Neuron (in vitro differentiated cells): ENCODE measurements around the gene KCNK5.

Experiments used
- H2AFZ ChIP-seq: one replicate; pipeline ENCODE4 v1.6.1; 2013; ENCODE audit warnings: low read depth, mild to moderate bottlenecking, inconsistent platforms, low read length, moderate library complexity
- H3K27me3 ChIP-seq: one replicate; pipeline ENCODE4 v1.6.1; 2013; ENCODE audit warnings: low read length; ENCODE audit not compliant: insufficient read depth
- H3K36me3 ChIP-seq: one replicate; pipeline ENCODE4 v1.6.1; 2013; ENCODE audit warnings: low read length; ENCODE audit not compliant: insufficient read depth
- H3K4me1 ChIP-seq: one replicate; pipeline ENCODE4 v1.6.1; 2013; ENCODE audit warnings: low read length; ENCODE audit not compliant: insufficient read depth
- H3K4me3 ChIP-seq: 2 replicates; pipeline ENCODE4 v1.5.1; 2013; ENCODE audit warnings: mild to moderate bottlenecking, low read length, moderate library complexity
- H3K9me3 ChIP-seq: one replicate; pipeline ENCODE4 v1.6.1; 2013; ENCODE audit warnings: low read length

KCNK5 gene

GRCh38 chr6:39230654-39231035, 1.4 kb upstream of the KCNK5 start:
- peaks cover 9% of the 10 kb centered on the region for H3K4me1 ChIP-seq
- no peak overlapping the region for H2AFZ ChIP-seq
- no peaks in the 10 kb centered on the region for H3K36me3 ChIP-seq
- no peak overlapping the region for H3K4me3 ChIP-seq
- H3K9me3 ChIP-seq: peaks cover 2% of the 10 kb centered on the region
- no peaks in the 10 kb centered on the region for H3K27me3 ChIP-seq

GRCh38 chr6:39228111-39228971, 934 bp downstream of the KCNK5 start:
- peaks cover 9% of the 10 kb centered on the region for H3K4me1 ChIP-seq

GRCh38 chr6:39227476-39227875, 1.8 kb downstream of the KCNK5 start:
- Histone ChIP-seq H3K4me3 (no peak overlapping the region), H3K4me1 (peaks cover 9% of the 10 kb centered on the region), H2AFZ (no peak overlapping the region), H3K36me3 (no peaks in the 10 kb centered on the region), H3K27me3 (no peaks in the 10 kb centered on the region), H3K9me3 (peaks cover 2% of the 10 kb centered on the region)

More at GRCh38 chr6:39228111-39228971, 934 bp downstream of the KCNK5 start:
- Histone ChIP-seq H3K27me3 (no peaks in the 10 kb centered on the region), H3K36me3 (no peaks in the 10 kb centered on the region), H3K9me3 (peaks cover 2% of the 10 kb centered on the region), H2AFZ (no peak overlapping the region), H3K4me3 (no peak overlapping the region)

DNA sequence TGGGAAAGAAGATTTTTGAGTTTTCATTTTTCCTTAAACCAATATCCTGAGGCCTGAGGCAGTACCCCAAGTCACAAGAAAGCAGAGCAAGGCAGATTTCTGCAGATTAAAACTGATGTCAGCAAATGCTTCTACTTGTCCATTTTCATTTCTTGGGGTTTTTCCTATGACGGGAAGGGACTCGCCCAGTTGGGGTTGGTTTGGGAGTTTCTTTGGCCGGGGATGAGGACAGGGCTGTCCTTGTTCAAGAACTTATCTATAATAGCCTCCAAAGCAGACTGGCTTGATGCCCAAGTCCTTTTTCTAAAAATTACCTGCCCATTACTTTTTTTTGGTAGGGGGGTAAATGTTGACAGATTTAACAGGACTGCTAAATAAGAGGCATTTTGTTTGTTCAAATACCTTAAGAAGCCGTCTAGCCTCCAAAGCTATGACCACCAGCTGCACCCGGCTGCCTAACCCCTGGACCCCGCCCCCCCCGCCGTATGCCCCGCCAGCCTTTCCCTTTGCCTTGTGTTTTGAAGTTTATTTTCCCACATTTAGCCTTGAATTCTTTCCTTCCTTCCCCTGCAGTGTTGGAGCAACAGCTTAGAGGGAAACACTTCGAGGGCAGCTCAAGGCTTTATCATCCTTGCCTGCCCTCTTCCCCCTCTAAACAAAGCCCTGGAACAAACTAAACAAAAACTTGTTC, 2.5 kb downstream of the KCNK5 start:
- H3K4me3 ChIP-seq: no peak overlapping the region
- H3K4me1 ChIP-seq: peaks cover 9% of the 10 kb centered on the region
- H3K27me3 ChIP-seq: no peaks in the 10 kb centered on the region
- H3K36me3 ChIP-seq: no peaks in the 10 kb centered on the region
- peaks cover 2% of the 10 kb centered on the region for H3K9me3 ChIP-seq
- no peak overlapping the region for H2AFZ ChIP-seq

DNA sequence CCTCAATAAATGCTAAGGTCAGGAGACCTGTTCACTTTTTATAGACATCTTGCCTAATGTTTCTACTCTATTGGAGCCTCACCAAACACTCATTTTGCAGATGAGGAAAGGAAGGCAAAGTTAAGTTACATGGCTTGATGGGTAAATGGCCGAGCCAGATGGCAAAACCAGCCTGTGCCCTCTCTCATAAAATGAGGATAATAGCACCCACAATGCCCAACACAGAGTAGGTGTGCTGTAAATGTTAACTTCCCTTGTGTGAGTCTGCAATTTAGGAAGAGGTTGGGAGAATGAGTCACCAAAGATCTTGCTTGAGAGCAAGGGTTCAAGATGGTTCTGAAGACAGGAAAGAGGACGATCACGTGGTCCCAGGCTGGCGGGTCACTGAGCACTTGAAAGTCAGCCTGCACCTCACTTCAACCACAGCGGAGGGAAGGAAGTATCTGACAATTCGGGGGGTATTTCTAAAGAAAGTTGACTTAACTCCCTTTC, 3.3 kb downstream of the KCNK5 start:
- no peaks in the 10 kb centered on the region for H3K36me3 ChIP-seq
- no peak overlapping the region for H3K4me3 ChIP-seq
- H3K4me1 ChIP-seq: peaks cover under 1% of the 10 kb centered on the region
- H3K9me3 ChIP-seq: peaks cover 2% of the 10 kb centered on the region
- no peak overlapping the region for H2AFZ ChIP-seq
- no peaks in the 10 kb centered on the region for H3K27me3 ChIP-seq

- Histone ChIP-seq H3K9me3 (peaks cover 2% of the 10 kb centered on the region), H3K36me3 (no peaks in the 10 kb centered on the region), H3K27me3 (no peaks in the 10 kb centered on the region), H3K4me1 (no peaks in the 10 kb centered on the region), H2AFZ (no peak overlapping the region), H3K4me3 (no peak overlapping the region)
Observed at GRCh38 chr6:39225543-39225942, 3.7 kb downstream of the KCNK5 start.

- H3K36me3 ChIP-seq: no peaks in the 10 kb centered on the region
- H3K4me3 ChIP-seq: no peak overlapping the region
- H2AFZ ChIP-seq: no peak overlapping the region
- no peaks in the 10 kb centered on the region for H3K4me1 ChIP-seq
- no peaks in the 10 kb centered on the region for H3K27me3 ChIP-seq
- peaks cover 2% of the 10 kb centered on the region for H3K9me3 ChIP-seq
Observed at GRCh38 chr6:39224523-39225182, 4.6 kb downstream of the KCNK5 start.

DNA sequence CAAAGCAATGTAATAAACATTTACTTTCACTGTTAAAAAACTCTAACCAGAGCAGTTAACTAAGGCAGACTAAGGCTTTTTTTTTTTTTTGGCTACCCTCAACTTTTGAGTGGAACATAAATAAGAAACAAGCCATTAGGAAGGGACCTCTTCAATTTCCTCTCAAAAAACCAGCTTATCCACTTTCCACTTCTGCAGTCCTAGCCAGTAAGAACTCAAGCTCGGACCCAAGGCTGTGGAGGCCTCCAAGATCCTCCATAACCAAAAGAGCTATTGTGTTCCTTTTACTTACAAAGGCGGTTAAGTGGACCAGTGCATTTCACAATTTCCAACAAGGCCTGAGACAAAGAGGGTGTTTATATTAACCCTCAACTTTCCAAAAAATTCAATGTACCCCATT, 5.3 kb downstream of the KCNK5 start:
- no peak overlapping the region for H2AFZ ChIP-seq
- H3K9me3 ChIP-seq: peaks cover 2% of the 10 kb centered on the region
- H3K4me3 ChIP-seq: no peak overlapping the region
- no peaks in the 10 kb centered on the region for H3K36me3 ChIP-seq
- no peaks in the 10 kb centered on the region for H3K4me1 ChIP-seq
- H3K27me3 ChIP-seq: no peaks in the 10 kb centered on the region

DNA sequence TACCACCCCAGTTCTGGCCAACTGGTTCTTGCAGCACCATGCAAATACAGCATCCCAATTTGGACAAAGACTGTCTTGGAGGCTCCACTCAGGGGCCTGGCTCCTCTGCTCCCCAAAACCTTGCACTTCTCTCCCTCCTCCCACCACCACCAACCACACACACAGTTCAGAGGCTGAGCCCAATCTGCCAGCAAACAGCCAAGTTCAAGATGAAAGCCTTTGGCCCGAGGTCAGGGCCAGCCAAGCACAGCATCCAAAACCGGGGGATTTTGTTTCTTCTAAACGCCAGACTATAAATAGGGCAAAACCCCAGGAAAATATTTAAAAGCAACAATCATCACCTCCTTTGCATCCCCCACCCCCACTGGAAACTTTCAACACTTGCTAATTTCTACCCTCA, 5.7 kb downstream of the KCNK5 start:
- Histone ChIP-seq H3K9me3 (no peaks in the 10 kb centered on the region), H3K4me3 (no peak overlapping the region), H3K36me3 (no peaks in the 10 kb centered on the region), H3K4me1 (no peaks in the 10 kb centered on the region), H2AFZ (no peak overlapping the region), H3K27me3 (no peaks in the 10 kb centered on the region)

DNA sequence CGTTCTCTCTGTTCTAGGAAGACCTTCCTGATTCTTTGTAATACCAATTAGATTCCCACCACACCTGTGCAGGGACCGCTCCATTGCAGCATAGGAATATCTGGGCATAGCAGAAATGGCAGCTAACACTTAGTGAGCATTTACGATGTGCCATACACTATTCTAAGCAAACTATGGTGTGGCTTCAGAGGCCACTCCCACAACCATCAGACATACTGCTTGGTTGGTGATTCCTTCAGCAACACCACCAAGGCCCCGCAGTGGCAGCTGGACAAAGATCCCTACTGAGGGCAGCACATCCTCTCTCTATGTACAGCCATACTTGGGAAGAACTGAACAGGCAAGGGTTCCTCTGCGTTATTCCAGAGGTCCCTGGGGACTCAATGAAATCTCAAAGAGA, 6.2 kb downstream of the KCNK5 start:
- Histone ChIP-seq H3K4me3 (no peak overlapping the region), H3K9me3 (no peaks in the 10 kb centered on the region)

GRCh38 chr6:39221779-39222641, 7.3 kb downstream of the KCNK5 start:
- H3K4me3 ChIP-seq: no peak overlapping the region
- H3K27me3 ChIP-seq: no peaks in the 10 kb centered on the region
- no peaks in the 10 kb centered on the region for H3K4me1 ChIP-seq
- no peak overlapping the region for H2AFZ ChIP-seq
- no peaks in the 10 kb centered on the region for H3K9me3 ChIP-seq
- no peaks in the 10 kb centered on the region for H3K36me3 ChIP-seq

More for the DNA sequence above, 6.2 kb downstream of the KCNK5 start:
- Histone ChIP-seq H3K36me3 (no peaks in the 10 kb centered on the region), H3K4me1 (no peaks in the 10 kb centered on the region), H2AFZ (no peak overlapping the region), H3K27me3 (no peaks in the 10 kb centered on the region)

- H3K9me3 ChIP-seq: no peaks in the 10 kb centered on the region
- H3K27me3 ChIP-seq: no peaks in the 10 kb centered on the region
- no peak overlapping the region for H3K4me3 ChIP-seq
- no peaks in the 10 kb centered on the region for H3K4me1 ChIP-seq
- no peak overlapping the region for H2AFZ ChIP-seq
- H3K36me3 ChIP-seq: no peaks in the 10 kb centered on the region
Observed at GRCh38 chr6:39221115-39221514, 8.2 kb downstream of the KCNK5 start.
